Osteocyte (in vitro differentiated cells): ENCODE data around the gene MAP2K6. TPM values are rescaled to one million over a fixed set of nuclear protein-coding genes. Genes with fewer than 3 reads are reported as not detected.

Source experiments
- DNase-seq: peaks from one replicate; pipeline ENCODE4 v3.0.0; 2021; ENCODE audit warnings: mixed read lengths; ENCODE audit not compliant: unreplicated experiment; ENCODE audit errors: extremely low spot score
- H3K27ac Mint-ChIP-seq: one replicate; pipeline ENCODE4 v1.8.0; 2021; ENCODE audit warnings: mild to moderate bottlenecking, mixed read lengths; ENCODE audit not compliant: unreplicated experiment
- H3K27me3 Mint-ChIP-seq: one replicate; pipeline ENCODE4 v1.8.0; 2021; ENCODE audit warnings: mixed read lengths; ENCODE audit not compliant: unreplicated experiment
- H3K36me3 Mint-ChIP-seq: one replicate; pipeline ENCODE4 v1.8.0; 2021; ENCODE audit warnings: mixed read lengths; ENCODE audit not compliant: unreplicated experiment
- H3K4me1 Mint-ChIP-seq: one replicate; pipeline ENCODE4 v1.8.0; 2021; ENCODE audit warnings: mixed read lengths; ENCODE audit not compliant: unreplicated experiment
- H3K4me3 Mint-ChIP-seq: one replicate; pipeline ENCODE4 v1.8.0; 2021; ENCODE audit warnings: mild to moderate bottlenecking, moderate library complexity, mixed read lengths; ENCODE audit not compliant: unreplicated experiment
- H3K9me3 Mint-ChIP-seq: one replicate; pipeline ENCODE4 v1.8.0; 2021; ENCODE audit warnings: mixed read lengths; ENCODE audit not compliant: unreplicated experiment
- total RNA-seq: library from RNA; stranded (reverse); gene quantifications from 2 replicates; pipeline ENCODE4 v1.2.1, GENCODE V29; 2021
- TF ChIP-seq, protein P1 (sequence below): fragments of 200-600 bp; sonication (generic); IDR thresholded peaks from 2 replicates; pipeline ENCODE4 v1.5.0; 2021; ENCODE audit warnings: antibody characterized with exemption, mild to moderate bottlenecking, moderate library complexity

Gene MAP2K6
- total RNA-seq, 1 donor from 2014 or later = 2.8 TPM

DNA sequence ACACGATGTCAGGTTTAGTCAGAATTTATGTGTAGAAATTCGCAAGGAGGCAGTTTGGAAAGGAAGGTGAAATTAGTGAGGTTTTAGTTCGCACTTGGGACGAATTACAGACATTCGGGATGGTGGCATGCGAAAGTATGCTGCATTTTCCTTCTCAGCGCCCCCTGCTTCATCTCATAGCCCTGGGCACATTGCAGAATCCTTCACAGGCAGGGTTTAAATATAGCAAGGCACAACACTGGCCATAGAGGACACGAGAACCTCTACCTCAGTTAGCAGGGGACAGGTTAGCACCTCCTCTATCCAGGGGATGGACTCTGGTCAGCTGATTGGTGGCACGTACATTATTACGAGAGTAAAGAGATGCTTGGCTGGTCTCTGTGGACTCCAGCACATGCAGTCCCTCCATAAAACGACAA lies 47.5 kb downstream of the MAP2K6 start:
- Mint-ChIP-seq H3K36me3 (no peaks in the 10 kb centered on the region), H3K4me1 (no peaks in the 10 kb centered on the region), H3K9me3 (no peaks in the 10 kb centered on the region), H3K27ac (no peak overlapping the region), H3K4me3 (no peak overlapping the region), H3K27me3 (no peaks in the 10 kb centered on the region)
- TF ChIP-seq, protein P1, sequence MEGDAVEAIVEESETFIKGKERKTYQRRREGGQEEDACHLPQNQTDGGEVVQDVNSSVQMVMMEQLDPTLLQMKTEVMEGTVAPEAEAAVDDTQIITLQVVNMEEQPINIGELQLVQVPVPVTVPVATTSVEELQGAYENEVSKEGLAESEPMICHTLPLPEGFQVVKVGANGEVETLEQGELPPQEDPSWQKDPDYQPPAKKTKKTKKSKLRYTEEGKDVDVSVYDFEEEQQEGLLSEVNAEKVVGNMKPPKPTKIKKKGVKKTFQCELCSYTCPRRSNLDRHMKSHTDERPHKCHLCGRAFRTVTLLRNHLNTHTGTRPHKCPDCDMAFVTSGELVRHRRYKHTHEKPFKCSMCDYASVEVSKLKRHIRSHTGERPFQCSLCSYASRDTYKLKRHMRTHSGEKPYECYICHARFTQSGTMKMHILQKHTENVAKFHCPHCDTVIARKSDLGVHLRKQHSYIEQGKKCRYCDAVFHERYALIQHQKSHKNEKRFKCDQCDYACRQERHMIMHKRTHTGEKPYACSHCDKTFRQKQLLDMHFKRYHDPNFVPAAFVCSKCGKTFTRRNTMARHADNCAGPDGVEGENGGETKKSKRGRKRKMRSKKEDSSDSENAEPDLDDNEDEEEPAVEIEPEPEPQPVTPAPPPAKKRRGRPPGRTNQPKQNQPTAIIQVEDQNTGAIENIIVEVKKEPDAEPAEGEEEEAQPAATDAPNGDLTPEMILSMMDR = no peak
- DNase-seq = no peak

DNA sequence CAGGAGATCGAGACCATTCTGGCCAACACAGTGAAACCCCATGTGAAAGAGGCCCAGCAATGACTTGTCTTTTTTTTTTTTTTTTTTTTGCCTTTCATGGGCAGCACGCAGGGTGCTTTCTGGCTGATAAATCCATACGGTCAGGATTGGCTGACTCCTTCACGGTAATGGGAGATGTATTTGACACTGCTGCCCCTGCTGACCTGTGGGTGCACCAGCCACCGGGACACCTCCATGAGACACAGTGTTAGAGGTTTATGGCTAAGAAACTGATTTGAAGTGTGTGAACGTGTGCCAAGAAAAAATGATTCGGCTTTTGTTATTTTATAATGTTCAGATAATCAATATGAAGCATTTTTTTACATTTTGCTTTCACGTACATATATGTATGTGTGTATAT lies 48.4 kb downstream of the MAP2K6 start:
- Mint-ChIP-seq H3K4me3 (no peak overlapping the region), H3K36me3 (no peaks in the 10 kb centered on the region), H3K27me3 (no peaks in the 10 kb centered on the region), H3K4me1 (peaks cover 4% of the 10 kb centered on the region), H3K27ac (no peak overlapping the region), H3K9me3 (no peaks in the 10 kb centered on the region)
- TF ChIP-seq, protein P1 = no peak
- DNase-seq = no peak

DNA sequence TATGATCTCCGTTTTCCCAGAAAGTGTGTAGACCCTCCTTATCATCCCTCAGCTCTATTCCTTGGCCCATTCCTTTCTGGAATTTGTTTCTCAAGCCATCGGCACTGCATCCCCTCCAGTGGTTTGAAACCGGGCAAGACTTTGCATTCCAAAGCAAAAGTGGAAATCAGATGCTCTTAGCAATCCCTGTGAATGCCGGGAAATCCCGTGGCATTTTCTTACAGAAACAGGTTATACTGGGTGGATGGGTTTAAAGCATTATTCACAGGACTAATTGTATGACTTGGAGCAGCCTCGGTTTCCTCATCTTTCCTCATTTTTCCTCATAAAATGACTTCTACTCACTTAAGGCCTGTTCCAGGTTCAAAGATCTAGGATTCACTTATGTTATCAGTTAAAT lies 52.0 kb downstream of the MAP2K6 start:
- peaks cover 4% of the 10 kb centered on the region for H3K4me1 Mint-ChIP-seq
- no peaks in the 10 kb centered on the region for H3K27me3 Mint-ChIP-seq
- TF ChIP-seq, protein P1 = no peak
- no peak for DNase-seq
- no peak overlapping the region for H3K27ac Mint-ChIP-seq
- no peaks in the 10 kb centered on the region for H3K9me3 Mint-ChIP-seq
- no peak overlapping the region for H3K4me3 Mint-ChIP-seq
- H3K36me3 Mint-ChIP-seq = no peaks in the 10 kb centered on the region

DNA sequence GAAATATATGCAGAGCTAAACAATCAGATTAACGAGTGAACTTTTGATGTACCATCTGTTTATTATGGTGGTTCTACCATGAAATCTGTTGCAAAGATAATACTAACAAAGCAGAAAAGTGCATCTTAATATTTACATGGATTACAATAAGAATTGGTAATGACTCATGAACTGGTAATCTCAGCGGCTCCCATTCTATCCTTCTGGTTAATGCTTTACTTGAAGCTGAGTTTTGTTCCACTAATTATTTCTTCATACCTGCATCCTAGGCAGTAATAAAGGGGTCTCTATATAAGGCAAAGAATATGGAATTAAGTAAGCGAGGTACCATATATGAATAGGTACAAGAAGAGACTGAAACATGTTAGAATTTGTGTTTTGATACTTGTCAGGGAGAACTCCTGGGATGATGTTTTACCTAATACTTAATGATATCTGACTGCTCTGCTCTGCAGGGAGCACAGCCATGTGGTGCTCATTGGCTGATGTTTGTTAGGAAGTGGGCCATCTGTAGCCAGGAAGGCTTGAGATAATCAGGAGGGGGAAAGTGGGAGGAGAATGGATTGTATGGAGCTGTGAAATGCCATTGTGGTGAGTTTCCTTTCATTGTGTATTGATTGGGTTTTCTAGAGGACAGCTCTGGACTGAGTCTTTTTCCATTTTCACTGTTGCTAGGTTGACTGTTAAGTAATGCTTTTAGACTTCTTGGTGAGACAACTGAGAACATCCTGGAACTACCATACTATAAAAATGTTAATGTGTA lies 52.6 kb downstream of the MAP2K6 start:
- H3K36me3 Mint-ChIP-seq = no peaks in the 10 kb centered on the region
- TF ChIP-seq, protein P1 = no peak
- no peak overlapping the region for H3K27ac Mint-ChIP-seq
- H3K4me1 Mint-ChIP-seq = peaks cover 4% of the 10 kb centered on the region
- DNase-seq = no peak
- no peak overlapping the region for H3K4me3 Mint-ChIP-seq
- H3K9me3 Mint-ChIP-seq = no peaks in the 10 kb centered on the region
- no peaks in the 10 kb centered on the region for H3K27me3 Mint-ChIP-seq

DNA sequence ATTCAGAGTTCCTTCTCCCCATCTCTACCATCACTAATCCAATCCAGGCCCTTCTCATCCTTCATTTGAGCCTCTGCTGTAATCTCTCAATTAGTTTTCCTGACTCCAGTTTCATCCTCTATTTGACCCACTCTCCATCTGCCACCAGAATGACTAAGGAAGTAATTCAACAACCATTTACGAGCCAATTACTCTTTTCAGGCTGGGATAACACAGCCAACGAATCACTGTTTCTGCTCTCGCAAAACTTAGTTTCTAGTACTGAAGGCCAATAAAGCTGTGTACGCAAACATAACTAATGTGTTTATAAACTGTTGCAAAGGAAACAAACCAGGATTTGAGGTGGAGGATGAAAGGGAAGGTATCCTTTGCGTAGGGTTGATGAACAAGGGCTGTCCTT lies 53.7 kb downstream of the MAP2K6 start:
- peaks cover 4% of the 10 kb centered on the region for H3K4me1 Mint-ChIP-seq
- H3K4me3 Mint-ChIP-seq = no peak overlapping the region
- H3K27ac Mint-ChIP-seq = no peak overlapping the region
- DNase-seq = no peak
- no peaks in the 10 kb centered on the region for H3K27me3 Mint-ChIP-seq
- no peaks in the 10 kb centered on the region for H3K9me3 Mint-ChIP-seq
- H3K36me3 Mint-ChIP-seq = no peaks in the 10 kb centered on the region
- TF ChIP-seq, protein P1 = no peak
